ENCODE measurements around the gene RSPH9. TPM values are rescaled to one million over a fixed set of nuclear protein-coding genes. Genes with fewer than 3 reads are reported as not detected.

The RSPH9 gene
- total RNA-seq, 4 donors from 2014 or later, result 0.17 to 0.34 TPM; not detected in 2

DNA sequence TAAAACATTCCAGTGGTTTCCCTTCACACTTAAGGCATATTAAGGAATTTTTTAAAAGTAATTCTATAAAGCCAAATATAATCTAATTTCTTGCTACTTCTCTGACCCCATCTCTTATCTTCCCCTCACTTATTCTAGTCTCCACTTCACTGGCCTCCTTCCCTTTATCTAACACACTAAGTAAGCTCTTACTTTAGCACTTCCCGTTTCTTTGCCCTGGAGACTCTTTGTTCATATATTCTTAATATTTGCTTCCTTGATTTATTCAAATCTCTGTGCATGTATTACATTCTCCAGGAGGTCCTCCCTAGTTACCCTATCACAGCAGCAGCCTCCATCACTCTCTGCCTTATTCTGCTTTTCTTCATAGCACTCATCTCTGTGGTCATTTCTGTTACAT lies 36.0 kb upstream of the RSPH9 start:
- TF ChIP-seq POLR2A (IDR thresholded peaks at IDR 0.05; ENCODE audit: low read depth) (no peak), EP300 (IDR thresholded peaks at IDR 0.05) (no peak), POLR2AphosphoS5 (IDR thresholded peaks at IDR 0.05) (no peak)
- TF ChIP-seq, protein P1, sequence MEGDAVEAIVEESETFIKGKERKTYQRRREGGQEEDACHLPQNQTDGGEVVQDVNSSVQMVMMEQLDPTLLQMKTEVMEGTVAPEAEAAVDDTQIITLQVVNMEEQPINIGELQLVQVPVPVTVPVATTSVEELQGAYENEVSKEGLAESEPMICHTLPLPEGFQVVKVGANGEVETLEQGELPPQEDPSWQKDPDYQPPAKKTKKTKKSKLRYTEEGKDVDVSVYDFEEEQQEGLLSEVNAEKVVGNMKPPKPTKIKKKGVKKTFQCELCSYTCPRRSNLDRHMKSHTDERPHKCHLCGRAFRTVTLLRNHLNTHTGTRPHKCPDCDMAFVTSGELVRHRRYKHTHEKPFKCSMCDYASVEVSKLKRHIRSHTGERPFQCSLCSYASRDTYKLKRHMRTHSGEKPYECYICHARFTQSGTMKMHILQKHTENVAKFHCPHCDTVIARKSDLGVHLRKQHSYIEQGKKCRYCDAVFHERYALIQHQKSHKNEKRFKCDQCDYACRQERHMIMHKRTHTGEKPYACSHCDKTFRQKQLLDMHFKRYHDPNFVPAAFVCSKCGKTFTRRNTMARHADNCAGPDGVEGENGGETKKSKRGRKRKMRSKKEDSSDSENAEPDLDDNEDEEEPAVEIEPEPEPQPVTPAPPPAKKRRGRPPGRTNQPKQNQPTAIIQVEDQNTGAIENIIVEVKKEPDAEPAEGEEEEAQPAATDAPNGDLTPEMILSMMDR (IDR thresholded peaks at IDR 0.05), result no peak
- Histone ChIP-seq H3K27me3 (no peaks in the 10 kb centered on the region), H3K4me3 (no peak overlapping the region), H3K9me3 (no peaks in the 10 kb centered on the region), H3K4me1 (peaks cover 0 to 8% (median 2%) of the 10 kb centered on the region in 4 donors), H3K27ac (replicated peaks in 1 of 4) (no peak overlapping the region), H3K36me3 (peaks cover 7 to 78% (median 46%) of the 10 kb centered on the region in 4 donors)
- DNase-seq (ENCODE audit: extremely low spot score), result no peak
- intact Hi-C loops (cut with DNase I), result no loop called here
- 67% methylated on average over 1 of the region's 1 CpG for whole genome bisulfite sequencing

DNA sequence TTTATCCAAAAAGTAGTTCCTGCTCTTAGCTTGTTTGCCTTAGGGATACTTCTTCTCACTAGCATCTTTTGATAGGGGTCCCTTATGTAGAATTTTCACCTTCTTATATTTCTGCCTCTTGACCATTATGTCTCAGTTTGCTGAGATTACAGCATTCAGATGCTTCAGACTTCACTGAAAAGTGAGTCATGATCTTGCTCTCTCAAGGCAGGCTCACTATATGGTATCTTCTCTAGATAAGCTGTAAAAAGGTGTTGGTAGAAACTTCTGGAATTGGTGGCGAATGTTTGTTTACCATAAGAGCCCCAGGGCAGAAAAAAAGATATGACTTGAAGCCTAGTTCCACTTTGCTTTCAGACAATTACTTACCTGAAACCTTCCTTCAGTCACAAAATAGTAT lies 35.4 kb upstream of the RSPH9 start:
- no peak overlapping the region for H3K4me3 ChIP-seq
- WGBS, result 100% methylated on average over 1 of the region's 1 CpG
- H3K36me3 ChIP-seq, result peaks cover 7 to 80% (median 51%) of the 10 kb centered on the region in 4 donors
- peaks cover 0 to 8% (median 2%) of the 10 kb centered on the region in 4 donors for H3K4me1 ChIP-seq
- no peak overlapping the region for H3K27ac ChIP-seq (replicated peaks in 1 of 4)
- TF ChIP-seq EP300 (IDR thresholded peaks at IDR 0.05) (no peak), POLR2A (IDR thresholded peaks at IDR 0.05; ENCODE audit: low read depth) (no peak)
- TF ChIP-seq, protein P1 (IDR thresholded peaks at IDR 0.05), result no peak
- no peak for DNase-seq (ENCODE audit: extremely low spot score)
- H3K9me3 ChIP-seq, result no peaks in the 10 kb centered on the region
- H3K27me3 ChIP-seq, result no peaks in the 10 kb centered on the region
- intact Hi-C loops (cut with DNase I), result no loop called here

DNA sequence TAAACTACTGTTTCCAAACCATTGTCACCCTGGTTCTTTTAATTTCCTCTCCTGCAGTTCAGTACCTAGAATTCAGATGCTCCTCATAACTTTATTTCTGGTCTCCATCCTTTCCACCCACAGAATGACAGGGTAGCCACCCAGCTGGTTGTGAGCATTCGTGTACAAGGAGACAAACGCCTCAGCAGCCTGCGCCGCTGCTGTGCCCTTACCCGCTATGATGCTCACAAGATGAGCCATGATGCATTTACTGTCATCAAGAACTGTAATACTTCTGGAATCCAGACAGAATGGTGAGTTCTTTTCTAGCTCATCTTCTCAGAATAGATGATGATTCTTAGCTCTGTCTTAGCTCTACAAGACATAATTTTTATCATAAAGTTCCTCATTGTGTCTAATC lies 34.4 kb upstream of the RSPH9 start:
- Histone ChIP-seq H3K9me3 (no peaks in the 10 kb centered on the region), H3K4me1 (peaks cover 0 to 8% (median 0%) of the 10 kb centered on the region in 4 donors), H3K36me3 (peaks cover 7 to 80% (median 55%) of the 10 kb centered on the region in 4 donors), H3K27me3 (no peaks in the 10 kb centered on the region), H3K27ac (replicated peaks in 1 of 4) (no peak overlapping the region), H3K4me3 (no peak overlapping the region)
- TF ChIP-seq, protein P1 (IDR thresholded peaks at IDR 0.05), result no peak
- TF ChIP-seq POLR2A (IDR thresholded peaks at IDR 0.05; ENCODE audit: low read depth), result no peak
- TF ChIP-seq POLR2AphosphoS5 (IDR thresholded peaks at IDR 0.05), result no peak
- TF ChIP-seq EP300 (IDR thresholded peaks at IDR 0.05), result no peak
- intact Hi-C loops (cut with DNase I), result no loop called here
- 98% methylated on average over 5 of the region's 5 CpGs for WGBS
- no peak for DNase-seq (ENCODE audit: extremely low spot score)

DNA sequence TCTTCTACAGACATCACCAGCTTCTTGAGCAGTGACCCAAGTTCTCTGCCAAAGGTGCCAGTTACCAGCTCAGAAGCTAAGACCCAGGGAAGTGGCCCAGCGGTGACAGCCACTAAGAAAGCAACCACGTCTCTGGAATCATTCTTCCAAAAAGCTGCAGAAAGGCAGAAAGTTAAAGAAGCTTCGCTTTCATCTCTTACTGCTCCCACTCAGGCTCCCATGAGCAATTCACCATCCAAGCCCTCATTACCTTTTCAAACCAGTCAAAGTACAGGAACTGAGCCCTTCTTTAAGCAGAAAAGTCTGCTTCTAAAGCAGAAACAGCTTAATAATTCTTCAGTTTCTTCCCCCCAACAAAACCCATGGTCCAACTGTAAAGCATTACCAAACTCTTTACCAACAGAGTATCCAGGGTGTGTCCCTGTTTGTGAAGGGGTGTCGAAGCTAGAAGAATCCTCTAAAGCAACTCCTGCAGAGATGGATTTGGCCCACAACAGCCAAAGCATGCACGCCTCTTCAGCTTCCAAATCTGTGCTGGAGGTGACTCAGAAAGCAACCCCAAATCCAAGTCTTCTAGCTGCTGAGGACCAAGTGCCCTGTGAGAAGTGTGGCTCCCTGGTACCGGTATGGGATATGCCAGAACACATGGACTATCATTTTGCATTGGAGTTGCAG lies 31.0 kb upstream of the RSPH9 start:
- WGBS, result 91% methylated on average over 6 of the region's 6 CpGs
- Histone ChIP-seq H3K27ac (replicated peaks in 1 of 4) (no peak overlapping the region), H3K36me3 (peaks cover 4 to 71% (median 48%) of the 10 kb centered on the region in 4 donors), H3K9me3 (no peaks in the 10 kb centered on the region), H3K4me1 (no peaks in the 10 kb centered on the region), H3K4me3 (no peak overlapping the region), H3K27me3 (no peaks in the 10 kb centered on the region)
- intact Hi-C loops (cut with DNase I), result no loop called here
- no peak for DNase-seq (ENCODE audit: extremely low spot score)
- TF ChIP-seq POLR2AphosphoS5 (IDR thresholded peaks at IDR 0.05) (no peak), POLR2A (IDR thresholded peaks at IDR 0.05; ENCODE audit: low read depth) (no peak), EP300 (IDR thresholded peaks at IDR 0.05) (no peak)
- TF ChIP-seq, protein P1 (IDR thresholded peaks at IDR 0.05), result no peak

DNA sequence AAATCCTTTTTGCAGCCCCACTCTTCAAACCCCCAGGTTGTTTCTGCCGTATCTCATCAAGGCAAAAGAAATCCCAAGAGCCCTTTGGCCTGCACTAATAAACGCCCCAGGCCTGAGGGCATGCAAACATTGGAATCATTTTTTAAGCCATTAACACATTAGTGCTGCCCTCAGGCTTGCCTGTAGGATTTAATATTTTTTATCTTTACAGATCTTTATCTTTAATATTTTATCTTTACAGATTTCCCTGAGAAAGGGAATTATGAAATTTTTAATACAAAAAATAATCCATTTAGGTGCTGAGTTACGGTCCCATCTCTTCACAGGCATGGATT lies 30.5 kb upstream of the RSPH9 start:
- Histone ChIP-seq H3K27me3 (no peaks in the 10 kb centered on the region), H3K27ac (replicated peaks in 1 of 4) (no peak overlapping the region), H3K36me3 (peaks cover 4 to 74% (median 49%) of the 10 kb centered on the region in 4 donors), H3K9me3 (no peaks in the 10 kb centered on the region), H3K4me1 (no peaks in the 10 kb centered on the region), H3K4me3 (no peak overlapping the region)
- 85% methylated on average over 3 of the region's 3 CpGs for WGBS
- DNase-seq (ENCODE audit: extremely low spot score), result no peak
- no peak for TF ChIP-seq POLR2AphosphoS5 (IDR thresholded peaks at IDR 0.05)
- TF ChIP-seq, protein P1 (IDR thresholded peaks at IDR 0.05), result no peak
- TF ChIP-seq POLR2A (IDR thresholded peaks at IDR 0.05; ENCODE audit: low read depth), result no peak
- no peak for TF ChIP-seq EP300 (IDR thresholded peaks at IDR 0.05)
- intact Hi-C loops (cut with DNase I), result no loop called here

Measured in esophagus muscularis mucosa (tissue), 4 donors.